Dermis microvascular lymphatic vessel endothelial cell (primary cell): ENCODE measurements around the gene LAPTM4A. TPM values are rescaled to one million over a fixed set of nuclear protein-coding genes. Genes with fewer than 3 reads are reported as not detected.
"Not testable (repeated sequence)": the region's sequence is repeated elsewhere in the genome, so short reads cannot be mapped to it uniquely, and the experiment has no call there.

Experiments used
- DNase-seq, 2 donors: peaks; one replicate each; pipeline versions ENCODE4 v3.0.0 to v3.0.0-alpha.2; 2010; ENCODE audit warnings: low read depth in 2 of 2
- total RNA-seq: library from RNA; depleted of rRNA; stranded (reverse); fragments of >200 nt; gene quantifications from 2 replicates; pipeline ENCODE4 v1.2.1, GENCODE V29; 2014

Gene LAPTM4A
- total RNA-seq, 1 donor from 2014 or later = 101 TPM

GRCh38 chr2:20052229-20052851 is 912 bp upstream of the LAPTM4A start:
- peak in 1 of 2 donors; percentile 32 for DNase-seq

GRCh38 chr2:20050646-20051531 is 539 bp downstream of the LAPTM4A start:
- peak in 1 of 2 donors; percentile 76 for DNase-seq

- peak in 1 of 2 donors; percentile 62 for DNase-seq
Measured at GRCh38 chr2:20050104-20050645, 1.3 kb downstream of the LAPTM4A start.

- peak in 1 of 2 donors; percentile 18 for DNase-seq
Measured at GRCh38 chr2:20049637-20050036, 1.8 kb downstream of the LAPTM4A start.

- no peak for DNase-seq
Measured at GRCh38 chr2:20048488-20049448, 2.7 kb downstream of the LAPTM4A start.

GRCh38 chr2:20045712-20046292 is 5.6 kb downstream of the LAPTM4A start:
- DNase-seq = not testable (repeated sequence)

GRCh38 chr2:20044778-20045177 is 6.7 kb downstream of the LAPTM4A start:
- DNase-seq = no peak

GRCh38 chr2:20042531-20042930 is 8.9 kb downstream of the LAPTM4A start:
- no peak for DNase-seq

GRCh38 chr2:20040489-20041172 is 10.8 kb downstream of the LAPTM4A start:
- peak; percentile 58 to 86 for DNase-seq

GRCh38 chr2:20037660-20038059 is 13.8 kb downstream of the LAPTM4A start:
- DNase-seq = no peak

GRCh38 chr2:20035955-20036666 is 15.3 kb downstream of the LAPTM4A start:
- DNase-seq = peak in 1 of 2 donors; percentile 79

GRCh38 chr2:20034821-20035220 is 16.6 kb downstream of the LAPTM4A start:
- peak in 1 of 2 donors; percentile 84 for DNase-seq

- DNase-seq = no peak
Measured at GRCh38 chr2:20034218-20034617, 17.2 kb downstream of the LAPTM4A start.

- no peak for DNase-seq
Measured at GRCh38 chr2:20033322-20033721, 18.1 kb downstream of the LAPTM4A start.

- DNase-seq = no peak
Measured at GRCh38 chr2:20030224-20030623, 21.2 kb downstream of the LAPTM4A start.

- peak in 1 of 2 donors; percentile 80 for DNase-seq
Measured at GRCh38 chr2:20027705-20028434, 23.6 kb downstream of the LAPTM4A start.

- DNase-seq = no peak
Measured at GRCh38 chr2:20027260-20027677, 24.2 kb downstream of the LAPTM4A start.

GRCh38 chr2:20025065-20025786 is 26.2 kb downstream of the LAPTM4A start:
- peak in 1 of 2 donors; percentile 56 for DNase-seq
